Measurements from ENCODE around the gene KLHDC3.
"Not testable (repeated sequence)": the region's sequence is repeated elsewhere in the genome, so short reads cannot be mapped to it uniquely, and the experiment has no call there.

The KLHDC3 gene

GRCh38 chr6:43021270-43022047 lies 7.4 kb downstream of the KLHDC3 start, which contains the start of gene RRP36:
Gene RRP36 (plus strand): TSS chr6:43021623. CDS start chr6:43021655, 32 bp downstream.
- H3K27me3 Mint-ChIP-seq, result no peaks in the 10 kb centered on the region
- peaks cover 36% of the 10 kb centered on the region for H3K4me1 Mint-ChIP-seq
- CTCF ChIA-PET, result interaction anchor here (3.1 kb wide), 1 partner anchor 121 kb away, joined by 12 read pairs; no protein-coding TSS in a partner anchor
- H3K36me3 Mint-ChIP-seq, result peaks cover 46% of the 10 kb centered on the region
- H3K27ac Mint-ChIP-seq, result peak within 1 kb of the TSS; percentile 93
- DNase-seq, result peak; percentile 75
- no peaks in the 10 kb centered on the region for H3K9me3 Mint-ChIP-seq
- H3K4me3 Mint-ChIP-seq, result peak within 1 kb of the TSS; percentile 98

- Mint-ChIP-seq H3K4me1 (peaks cover 21% of the 10 kb centered on the region), H3K27me3 (no peaks in the 10 kb centered on the region), H3K9me3 (no peaks in the 10 kb centered on the region), H3K4me3 (peak overlapping the region; percentile 14), H3K27ac (no peak overlapping the region), H3K36me3 (peaks cover 46% of the 10 kb centered on the region)
- no peak for DNase-seq
- CTCF ChIA-PET, result interaction anchor here (2.0 kb wide), 1 partner anchor 119 kb away, joined by 11 read pairs; no protein-coding TSS in a partner anchor
Measured at GRCh38 chr6:43024436-43024835, 10.4 kb downstream of the KLHDC3 start.

GRCh38 chr6:43026365-43026764 lies 12.3 kb downstream of the KLHDC3 start:
- Mint-ChIP-seq H3K27me3 (no peaks in the 10 kb centered on the region), H3K9me3 (no peaks in the 10 kb centered on the region), H3K4me1 (peaks cover 16% of the 10 kb centered on the region), H3K36me3 (peaks cover 43% of the 10 kb centered on the region), H3K27ac (no peak overlapping the region), H3K4me3 (no peak overlapping the region)
- DNase-seq, result no peak
- CTCF ChIA-PET, result no interaction called here

- DNase-seq, result no peak
- no peaks in the 10 kb centered on the region for H3K9me3 Mint-ChIP-seq
- no peak overlapping the region for H3K4me3 Mint-ChIP-seq
- CTCF ChIA-PET, result no interaction called here
- H3K36me3 Mint-ChIP-seq, result peaks cover 52% of the 10 kb centered on the region
- peaks cover 4% of the 10 kb centered on the region for H3K4me1 Mint-ChIP-seq
- H3K27ac Mint-ChIP-seq, result no peak overlapping the region
- H3K27me3 Mint-ChIP-seq, result no peaks in the 10 kb centered on the region
Measured at GRCh38 chr6:43029120-43029519, 15.1 kb downstream of the KLHDC3 start.

- H3K4me1 Mint-ChIP-seq, result no peaks in the 10 kb centered on the region
- DNase-seq, result no peak
- H3K27me3 Mint-ChIP-seq, result no peaks in the 10 kb centered on the region
- peaks cover 32% of the 10 kb centered on the region for H3K36me3 Mint-ChIP-seq
- H3K4me3 Mint-ChIP-seq, result no peak overlapping the region
- CTCF ChIA-PET, result no interaction called here
- no peak overlapping the region for H3K27ac Mint-ChIP-seq
- no peaks in the 10 kb centered on the region for H3K9me3 Mint-ChIP-seq
Measured at GRCh38 chr6:43032326-43032725, 18.3 kb downstream of the KLHDC3 start.

GRCh38 chr6:43033496-43034189 lies 19.6 kb downstream of the KLHDC3 start:
- no peak for DNase-seq
- peaks cover 33% of the 10 kb centered on the region for H3K36me3 Mint-ChIP-seq
- CTCF ChIA-PET, result interaction anchor here (0.8 kb wide), 1 partner anchor 22 kb away, joined by 3 read pairs; no protein-coding TSS in a partner anchor
- H3K27ac Mint-ChIP-seq, result peak overlapping the region; percentile 2
- no peaks in the 10 kb centered on the region for H3K27me3 Mint-ChIP-seq
- H3K9me3 Mint-ChIP-seq, result no peaks in the 10 kb centered on the region
- H3K4me3 Mint-ChIP-seq, result no peak overlapping the region
- H3K4me1 Mint-ChIP-seq, result no peaks in the 10 kb centered on the region

GRCh38 chr6:43034190-43034525 lies 20.1 kb downstream of the KLHDC3 start:
- no peak for DNase-seq
- no peak overlapping the region for H3K4me3 Mint-ChIP-seq
- H3K36me3 Mint-ChIP-seq, result peaks cover 28% of the 10 kb centered on the region
- CTCF ChIA-PET, result no interaction called here
- no peaks in the 10 kb centered on the region for H3K4me1 Mint-ChIP-seq
- H3K27ac Mint-ChIP-seq, result no peak overlapping the region
- H3K9me3 Mint-ChIP-seq, result no peaks in the 10 kb centered on the region
- H3K27me3 Mint-ChIP-seq, result no peaks in the 10 kb centered on the region

GRCh38 chr6:43035495-43036194 lies 21.6 kb downstream of the KLHDC3 start:
- H3K4me1 Mint-ChIP-seq, result no peaks in the 10 kb centered on the region
- H3K36me3 Mint-ChIP-seq, result peaks cover 21% of the 10 kb centered on the region
- H3K9me3 Mint-ChIP-seq, result no peaks in the 10 kb centered on the region
- CTCF ChIA-PET, result no interaction called here
- H3K27ac Mint-ChIP-seq, result no peak overlapping the region
- H3K27me3 Mint-ChIP-seq, result no peaks in the 10 kb centered on the region
- DNase-seq, result no peak
- no peak overlapping the region for H3K4me3 Mint-ChIP-seq

- Mint-ChIP-seq H3K27me3 (no peaks in the 10 kb centered on the region), H3K27ac (no peak overlapping the region), H3K9me3 (no peaks in the 10 kb centered on the region), H3K36me3 (peaks cover 20% of the 10 kb centered on the region), H3K4me1 (no peaks in the 10 kb centered on the region), H3K4me3 (no peak overlapping the region)
- DNase-seq, result no peak
- CTCF ChIA-PET, result no interaction called here
Measured at GRCh38 chr6:43036712-43037111, 22.7 kb downstream of the KLHDC3 start.

GRCh38 chr6:43037197-43037596 lies 23.1 kb downstream of the KLHDC3 start:
- Mint-ChIP-seq H3K4me1 (no peaks in the 10 kb centered on the region), H3K9me3 (no peaks in the 10 kb centered on the region), H3K4me3 (no peak overlapping the region), H3K27ac (peak overlapping the region; percentile 50), H3K27me3 (no peaks in the 10 kb centered on the region), H3K36me3 (peaks cover 16% of the 10 kb centered on the region)
- CTCF ChIA-PET, result no interaction called here
- DNase-seq, result no peak

- H3K4me3 Mint-ChIP-seq, result no peak overlapping the region
- no peak for DNase-seq
- H3K9me3 Mint-ChIP-seq, result no peaks in the 10 kb centered on the region
- CTCF ChIA-PET, result no interaction called here
- no peak overlapping the region for H3K27ac Mint-ChIP-seq
- H3K4me1 Mint-ChIP-seq, result no peaks in the 10 kb centered on the region
- H3K27me3 Mint-ChIP-seq, result no peaks in the 10 kb centered on the region
- H3K36me3 Mint-ChIP-seq, result peaks cover 18% of the 10 kb centered on the region
Measured at GRCh38 chr6:43037706-43038105, 23.7 kb downstream of the KLHDC3 start.

- peaks cover 13% of the 10 kb centered on the region for H3K36me3 Mint-ChIP-seq
- H3K4me1 Mint-ChIP-seq, result no peaks in the 10 kb centered on the region
- no peaks in the 10 kb centered on the region for H3K9me3 Mint-ChIP-seq
- no peak for DNase-seq
- H3K27ac Mint-ChIP-seq, result no peak overlapping the region
- CTCF ChIA-PET, result no interaction called here
- no peaks in the 10 kb centered on the region for H3K27me3 Mint-ChIP-seq
- no peak overlapping the region for H3K4me3 Mint-ChIP-seq
Measured at GRCh38 chr6:43038727-43039126, 24.7 kb downstream of the KLHDC3 start.

- no peaks in the 10 kb centered on the region for H3K4me1 Mint-ChIP-seq
- no peaks in the 10 kb centered on the region for H3K27me3 Mint-ChIP-seq
- no peaks in the 10 kb centered on the region for H3K9me3 Mint-ChIP-seq
- DNase-seq, result no peak
- no peak overlapping the region for H3K4me3 Mint-ChIP-seq
- CTCF ChIA-PET, result interaction anchor here (0.6 kb wide), 1 partner anchor 129 kb away, joined by 4 read pairs; no protein-coding TSS in a partner anchor
- peaks cover 13% of the 10 kb centered on the region for H3K36me3 Mint-ChIP-seq
- H3K27ac Mint-ChIP-seq, result no peak overlapping the region
Measured at GRCh38 chr6:43040542-43041257, 26.7 kb downstream of the KLHDC3 start.

GRCh38 chr6:43041475-43041874 lies 27.4 kb downstream of the KLHDC3 start:
- H3K27me3 Mint-ChIP-seq, H3K9me3 Mint-ChIP-seq, H3K4me3 Mint-ChIP-seq, CTCF ChIA-PET, DNase-seq, H3K27ac Mint-ChIP-seq, H3K4me1 Mint-ChIP-seq: not testable (repeated sequence)
- peaks cover 17% of the 10 kb centered on the region for H3K36me3 Mint-ChIP-seq
